Activated B cell treated with CpG ODN at 0.5 μM for 24 hours (primary cell): Measurements from ENCODE around the gene ZNF532. TPM values are rescaled to one million over a fixed set of nuclear protein-coding genes. Genes with fewer than 3 reads are reported as not detected.
A peak's percentile ranks its signal among the peaks of the same experiment; 100 is the strongest.

Experiments used
- ATAC-seq: fragments of 200-7000 bp; cut with Tn5 transposase; one replicate; pipeline ENCODE4 v1.10.0; 2021; ENCODE audit warnings: low read depth, mild to moderate bottlenecking, moderate library complexity
- CTCF ChIA-PET: fragments of 350-600 bp; sonication (Branson Sonifier 250); formaldehyde crosslinking; loops from one replicate; lab custom pipeline; 2021; ENCODE audit warnings: antibody characterized with exemption; lab: Charles Lee
- POLR2A ChIA-PET: fragments of 350-600 bp; sonication (Branson Sonifier 250); formaldehyde crosslinking; loops from one replicate; lab custom pipeline; 2021; ENCODE audit warnings: antibody characterized with exemption; lab: Charles Lee
- DNase-seq: peaks from one replicate; pipeline ENCODE4 v3.0.0; 2022
- H3K27ac Mint-ChIP-seq: one replicate; pipeline ENCODE4 v1.8.0; 2020; ENCODE audit warnings: mixed read lengths
- H3K27me3 Mint-ChIP-seq: one replicate; pipeline ENCODE4 v1.8.0; 2021; ENCODE audit warnings: mixed read lengths
- H3K36me3 Mint-ChIP-seq: one replicate; pipeline ENCODE4 v1.8.0; 2021; ENCODE audit warnings: low read depth, mixed read lengths
- H3K4me1 Mint-ChIP-seq: one replicate; pipeline ENCODE4 v1.8.0; 2021; ENCODE audit warnings: mixed read lengths
- H3K4me3 Mint-ChIP-seq: one replicate; pipeline ENCODE4 v1.8.0; 2020; ENCODE audit warnings: mild to moderate bottlenecking, mixed read lengths
- H3K9me3 Mint-ChIP-seq: one replicate; pipeline ENCODE4 v1.8.0; 2020; ENCODE audit warnings: mixed read lengths
- CTCF ChIP-seq: fragments of 200-600 bp; IDR thresholded peaks from one replicate; pipeline ENCODE4 v1.8.0; 2022; ENCODE audit warnings: antibody characterized with exemption, mild to moderate bottlenecking
- intact Hi-C: fragments of 100-400 bp; cut with micrococcal nuclease; formaldehyde crosslinking; loops from one replicate; pipeline ENCODE4 v1.15.1; 2024
- total RNA-seq: library from RNA; stranded (reverse); gene quantifications from 2 replicates; pipeline ENCODE4 v1.2.3, GENCODE V29; 2022

The ZNF532 gene
- total RNA-seq, 1 donor from 2014 or later, result 106 TPM

- no peaks in the 10 kb centered on the region for H3K27me3 Mint-ChIP-seq
- ChIA-PET CTCF (no interaction called here), POLR2A (interaction anchor here (1.0 kb wide), 1 partner anchor 10 kb away, joined by 5 read pairs; no protein-coding TSS in a partner anchor)
- intact Hi-C loops, result loop anchor here (2.0 kb wide), 1 partner anchor 14 kb away; no protein-coding TSS in a partner anchor
- TF ChIP-seq CTCF, result no peak
- no peak for ATAC-seq
- H3K4me1 Mint-ChIP-seq, result peaks cover 26% of the 10 kb centered on the region
- no peak overlapping the region for H3K4me3 Mint-ChIP-seq
- DNase-seq, result no peak
- peak overlapping the region; percentile 18 for H3K27ac Mint-ChIP-seq
- H3K36me3 Mint-ChIP-seq, result peaks cover 50% of the 10 kb centered on the region
- H3K9me3 Mint-ChIP-seq, result peaks cover 2% of the 10 kb centered on the region
These were observed 69.7 kb downstream of the ZNF532 start for GRCh38 chr18:58934356-58934755.

GRCh38 chr18:58934933-58935577 is 70.4 kb downstream of the ZNF532 start:
- no peak overlapping the region for H3K27ac Mint-ChIP-seq
- POLR2A ChIA-PET, result interaction anchor here (1.3 kb wide), 1 partner anchor 14 kb away, joined by 3 read pairs; no protein-coding TSS in a partner anchor
- H3K4me1 Mint-ChIP-seq, result peaks cover 19% of the 10 kb centered on the region
- H3K4me3 Mint-ChIP-seq, result no peak overlapping the region
- intact Hi-C loops, result loop anchor here (2.0 kb wide), 1 partner anchor 14 kb away; no protein-coding TSS in a partner anchor
- TF ChIP-seq CTCF, result no peak
- no peak for DNase-seq
- peaks cover 57% of the 10 kb centered on the region for H3K36me3 Mint-ChIP-seq
- CTCF ChIA-PET, result no interaction called here
- peaks cover 3% of the 10 kb centered on the region for H3K9me3 Mint-ChIP-seq
- no peak for ATAC-seq
- H3K27me3 Mint-ChIP-seq, result no peaks in the 10 kb centered on the region

- intact Hi-C loops, result no loop called here
- ChIA-PET CTCF (no interaction called here), POLR2A (interaction anchor here (0.6 kb wide), 2 partner anchors 62 to 1269 kb away, joined by 3 to 5 read pairs; no protein-coding TSS in a partner anchor)
- peak; percentile 21 for ATAC-seq
- Mint-ChIP-seq H3K4me1 (peaks cover 17% of the 10 kb centered on the region), H3K36me3 (peaks cover 61% of the 10 kb centered on the region), H3K9me3 (peaks cover 3% of the 10 kb centered on the region), H3K27me3 (no peaks in the 10 kb centered on the region), H3K4me3 (peak overlapping the region; percentile 1), H3K27ac (peak overlapping the region; percentile 66)
- TF ChIP-seq CTCF, result no peak
- no peak for DNase-seq
These were observed 72.6 kb downstream of the ZNF532 start for GRCh38 chr18:58937071-58937886.

- POLR2A ChIA-PET, result interaction anchor here (0.6 kb wide), 2 partner anchors 62 to 1270 kb away, joined by 3 to 5 read pairs; no protein-coding TSS in a partner anchor
- H3K4me3 Mint-ChIP-seq, result no peak overlapping the region
- intact Hi-C loops, result no loop called here
- H3K9me3 Mint-ChIP-seq, result peaks cover 3% of the 10 kb centered on the region
- peak overlapping the region; percentile 1 for H3K27ac Mint-ChIP-seq
- ATAC-seq (no peak), DNase-seq (no peak)
- peaks cover 23% of the 10 kb centered on the region for H3K4me1 Mint-ChIP-seq
- CTCF ChIA-PET, result no interaction called here
- TF ChIP-seq CTCF, result no peak
- no peaks in the 10 kb centered on the region for H3K27me3 Mint-ChIP-seq
- peaks cover 64% of the 10 kb centered on the region for H3K36me3 Mint-ChIP-seq
These were observed 73.2 kb downstream of the ZNF532 start for GRCh38 chr18:58937887-58938267.
